GM23338 (cell line): ENCODE data around the gene PLXNC1. TPM values are rescaled to one million over a fixed set of nuclear protein-coding genes. Genes with fewer than 3 reads are reported as not detected.

Source experiments
- ATAC-seq: fragments of 200-7000 bp; cut with Tn5 transposase; 3 replicates; pipeline ENCODE4 v1.9.1; 2020
- DNase-seq: peaks from one replicate; pipeline ENCODE4 v3.0.0-alpha.2; 2015; ENCODE audit warnings: low spot score
- H2AFZ ChIP-seq: fragments of 200-600 bp; sonication (generic); 2 replicates; pipeline ENCODE4 v1.8.0; 2016; ENCODE audit warnings: antibody characterized with exemption, mild to moderate bottlenecking, moderate library complexity
- H3F3A ChIP-seq: fragments of 200-600 bp; sonication (generic); replicated peaks from 2 replicates; pipeline ENCODE4 v1.8.0; 2017; ENCODE audit warnings: antibody characterized with exemption, mixed run types, low read depth
- H3K27ac ChIP-seq: fragments of 200-600 bp; sonication (generic); 2 replicates; pipeline ENCODE4 v1.6.1; 2016; ENCODE audit warnings: low read depth
- H3K27me3 ChIP-seq: fragments of 200-600 bp; sonication (generic); 2 replicates; pipeline ENCODE4 v1.8.0; 2016; ENCODE audit warnings: mild to moderate bottlenecking, mixed run types, moderate library complexity; ENCODE audit not compliant: insufficient read depth
- H3K36me3 ChIP-seq: fragments of 200-600 bp; sonication (generic); 2 replicates; pipeline ENCODE4 v1.8.0; 2016; ENCODE audit warnings: mild to moderate bottlenecking; ENCODE audit not compliant: insufficient read depth
- H3K4me1 ChIP-seq: fragments of 200-600 bp; sonication (generic); 2 replicates; pipeline ENCODE4 v1.8.0; 2016; ENCODE audit warnings: mild to moderate bottlenecking, moderate library complexity; ENCODE audit not compliant: insufficient read depth
- H3K4me2 ChIP-seq: fragments of 200-600 bp; sonication (generic); 2 replicates; pipeline ENCODE4 v1.7.1; 2017; ENCODE audit warnings: mixed run types
- H3K4me3 ChIP-seq: fragments of 200-600 bp; sonication (generic); 2 replicates; pipeline ENCODE4 v1.6.1; 2016; ENCODE audit warnings: mixed run types
- H3K79me2 ChIP-seq: fragments of 200-600 bp; sonication (generic); replicated peaks from 2 replicates; pipeline ENCODE4 v1.8.0; 2017; ENCODE audit warnings: mild to moderate bottlenecking; ENCODE audit not compliant: insufficient read depth
- H3K9me2 ChIP-seq: fragments of 200-600 bp; sonication (generic); 2 replicates; pipeline ENCODE4 v1.8.0; 2017; ENCODE audit not compliant: insufficient read depth
- H4K20me1 ChIP-seq: fragments of 200-600 bp; sonication (generic); replicated peaks from 2 replicates; pipeline ENCODE4 v1.8.0; 2017; ENCODE audit warnings: mild to moderate bottlenecking; ENCODE audit not compliant: insufficient read depth
- H3K27ac Mint-ChIP-seq: 2 replicates; pipeline ENCODE4 v1.8.0; 2020; ENCODE audit warnings: inconsistent platforms, mild to moderate bottlenecking, moderate library complexity, mixed read lengths
- H3K27me3 Mint-ChIP-seq: 3 replicates; pipeline ENCODE4 v1.8.0; 2022; ENCODE audit warnings: low read depth, mild to moderate bottlenecking, moderate library complexity, mixed read lengths, inconsistent platforms; ENCODE audit not compliant: insufficient read depth, poor library complexity
- H3K36me3 Mint-ChIP-seq: 3 replicates; pipeline ENCODE4 v1.8.0; 2021; ENCODE audit warnings: low read depth, mild to moderate bottlenecking, inconsistent platforms, moderate library complexity, mixed read lengths
- H3K4me1 Mint-ChIP-seq: 3 replicates; pipeline ENCODE4 v1.8.0; 2020; ENCODE audit warnings: mild to moderate bottlenecking, inconsistent platforms, mixed read lengths
- H3K4me3 Mint-ChIP-seq: 3 replicates; pipeline ENCODE4 v1.8.0; 2021; ENCODE audit warnings: moderate library complexity, mild to moderate bottlenecking, inconsistent platforms, mixed read lengths
- H3K9me3 Mint-ChIP-seq: 3 replicates; pipeline ENCODE4 v1.8.0; 2020; ENCODE audit warnings: moderate library complexity, mild to moderate bottlenecking, inconsistent platforms, mixed read lengths
- POLR2AphosphoS5 ChIP-seq: IDR thresholded peaks from 2 replicates; pipeline ENCODE4 v1.6.1; 2016; ENCODE audit warnings: antibody characterized with exemption, low read depth
- polyA plus RNA-seq: library from polyadenylated mRNA; unstranded; fragments of >200 nt; fragmentation: Nextera tagmentation; extraction: Ambion mirVana; gene quantifications from 2 replicates; pipeline ENCODE4 v1.2.1, GENCODE V29; 2016
- total RNA-seq: library from RNA; depleted of rRNA; stranded (reverse); fragments of >200 nt; shearing (Covaris generic); gene quantifications from 2 replicates; pipeline ENCODE4 v1.2.3, GENCODE V29; 2014
- TF ChIP-seq, protein P1 (sequence below): fragments of 250-450 bp; sonication (Bioruptor Pico); IDR thresholded peaks from 2 replicates; pipeline ENCODE4 v1.5.0; 2020; ENCODE audit warnings: mild to moderate bottlenecking, moderate library complexity
- TF ChIP-seq, protein P2 (sequence below): IDR thresholded peaks from one replicate; pipeline ENCODE4 v1.6.1; 2018; ENCODE audit warnings: antibody characterized with exemption; ENCODE audit not compliant: unreplicated experiment

PLXNC1 gene
- total and polyA plus RNA-seq, 2 experiments from 2014 or later: 1.9 to 6.5 TPM

GRCh38 chr12:94284046-94284445 lies 135.7 kb downstream of the PLXNC1 start (continued):
- TF ChIP-seq, protein P1, sequence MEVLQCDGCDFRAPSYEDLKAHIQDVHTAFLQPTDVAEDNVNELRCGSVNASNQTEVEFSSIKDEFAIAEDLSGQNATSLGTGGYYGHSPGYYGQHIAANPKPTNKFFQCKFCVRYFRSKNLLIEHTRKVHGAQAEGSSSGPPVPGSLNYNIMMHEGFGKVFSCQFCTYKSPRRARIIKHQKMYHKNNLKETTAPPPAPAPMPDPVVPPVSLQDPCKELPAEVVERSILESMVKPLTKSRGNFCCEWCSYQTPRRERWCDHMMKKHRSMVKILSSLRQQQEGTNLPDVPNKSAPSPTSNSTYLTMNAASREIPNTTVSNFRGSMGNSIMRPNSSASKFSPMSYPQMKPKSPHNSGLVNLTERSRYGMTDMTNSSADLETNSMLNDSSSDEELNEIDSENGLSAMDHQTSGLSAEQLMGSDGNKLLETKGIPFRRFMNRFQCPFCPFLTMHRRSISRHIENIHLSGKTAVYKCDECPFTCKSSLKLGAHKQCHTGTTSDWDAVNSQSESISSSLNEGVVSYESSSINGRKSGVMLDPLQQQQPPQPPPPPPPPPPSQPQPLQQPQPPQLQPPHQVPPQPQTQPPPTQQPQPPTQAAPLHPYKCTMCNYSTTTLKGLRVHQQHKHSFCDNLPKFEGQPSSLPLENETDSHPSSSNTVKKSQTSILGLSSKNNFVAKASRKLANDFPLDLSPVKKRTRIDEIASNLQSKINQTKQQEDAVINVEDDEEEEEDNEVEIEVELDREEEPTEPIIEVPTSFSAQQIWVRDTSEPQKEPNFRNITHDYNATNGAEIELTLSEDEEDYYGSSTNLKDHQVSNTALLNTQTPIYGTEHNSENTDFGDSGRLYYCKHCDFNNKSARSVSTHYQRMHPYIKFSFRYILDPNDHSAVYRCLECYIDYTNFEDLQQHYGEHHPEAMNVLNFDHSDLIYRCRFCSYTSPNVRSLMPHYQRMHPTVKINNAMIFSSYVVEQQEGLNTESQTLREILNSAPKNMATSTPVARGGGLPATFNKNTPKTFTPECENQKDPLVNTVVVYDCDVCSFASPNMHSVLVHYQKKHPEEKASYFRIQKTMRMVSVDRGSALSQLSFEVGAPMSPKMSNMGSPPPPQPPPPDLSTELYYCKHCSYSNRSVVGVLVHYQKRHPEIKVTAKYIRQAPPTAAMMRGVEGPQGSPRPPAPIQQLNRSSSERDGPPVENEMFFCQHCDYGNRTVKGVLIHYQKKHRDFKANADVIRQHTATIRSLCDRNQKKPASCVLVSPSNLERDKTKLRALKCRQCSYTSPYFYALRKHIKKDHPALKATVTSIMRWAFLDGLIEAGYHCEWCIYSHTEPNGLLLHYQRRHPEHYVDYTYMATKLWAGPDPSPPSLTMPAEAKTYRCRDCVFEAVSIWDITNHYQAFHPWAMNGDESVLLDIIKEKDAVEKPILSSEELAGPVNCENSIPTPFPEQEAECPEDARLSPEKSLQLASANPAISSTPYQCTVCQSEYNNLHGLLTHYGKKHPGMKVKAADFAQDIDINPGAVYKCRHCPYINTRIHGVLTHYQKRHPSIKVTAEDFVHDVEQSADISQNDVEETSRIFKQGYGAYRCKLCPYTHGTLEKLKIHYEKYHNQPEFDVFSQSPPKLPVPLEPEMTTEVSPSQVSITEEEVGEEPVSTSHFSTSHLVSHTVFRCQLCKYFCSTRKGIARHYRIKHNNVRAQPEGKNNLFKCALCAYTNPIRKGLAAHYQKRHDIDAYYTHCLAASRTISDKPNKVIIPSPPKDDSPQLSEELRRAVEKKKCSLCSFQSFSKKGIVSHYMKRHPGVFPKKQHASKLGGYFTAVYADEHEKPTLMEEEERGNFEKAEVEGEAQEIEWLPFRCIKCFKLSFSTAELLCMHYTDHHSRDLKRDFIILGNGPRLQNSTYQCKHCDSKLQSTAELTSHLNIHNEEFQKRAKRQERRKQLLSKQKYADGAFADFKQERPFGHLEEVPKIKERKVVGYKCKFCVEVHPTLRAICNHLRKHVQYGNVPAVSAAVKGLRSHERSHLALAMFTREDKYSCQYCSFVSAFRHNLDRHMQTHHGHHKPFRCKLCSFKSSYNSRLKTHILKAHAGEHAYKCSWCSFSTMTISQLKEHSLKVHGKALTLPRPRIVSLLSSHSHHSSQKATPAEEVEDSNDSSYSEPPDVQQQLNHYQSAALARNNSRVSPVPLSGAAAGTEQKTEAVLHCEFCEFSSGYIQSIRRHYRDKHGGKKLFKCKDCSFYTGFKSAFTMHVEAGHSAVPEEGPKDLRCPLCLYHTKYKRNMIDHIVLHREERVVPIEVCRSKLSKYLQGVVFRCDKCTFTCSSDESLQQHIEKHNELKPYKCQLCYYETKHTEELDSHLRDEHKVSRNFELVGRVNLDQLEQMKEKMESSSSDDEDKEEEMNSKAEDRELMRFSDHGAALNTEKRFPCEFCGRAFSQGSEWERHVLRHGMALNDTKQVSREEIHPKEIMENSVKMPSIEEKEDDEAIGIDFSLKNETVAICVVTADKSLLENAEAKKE (CRISPR knock-in tag): no peak
- no peak for TF ChIP-seq POLR2AphosphoS5

- Histone ChIP-seq H3K79me2 (no peaks in the 10 kb centered on the region), H3K27ac (no peak overlapping the region), H2AFZ (no peak overlapping the region), H3F3A (no peaks in the 10 kb centered on the region), H3K36me3 (no peaks in the 10 kb centered on the region), H3K27me3 (no peaks in the 10 kb centered on the region), H3K9me2 (no peaks in the 10 kb centered on the region), H4K20me1 (no peaks in the 10 kb centered on the region), H3K4me3 (no peak overlapping the region), H3K4me2 (no peak overlapping the region), H3K4me1 (peaks cover 26% of the 10 kb centered on the region)
- Mint-ChIP-seq H3K36me3 (no peaks in the 10 kb centered on the region), H3K9me3 (no peaks in the 10 kb centered on the region), H3K27ac (no peak overlapping the region), H3K4me3 (no peak overlapping the region), H3K4me1 (peaks cover 45% of the 10 kb centered on the region), H3K27me3 (peaks cover 9% of the 10 kb centered on the region)
- DNase-seq (no peak), ATAC-seq (no peak)
- TF ChIP-seq, protein P2, sequence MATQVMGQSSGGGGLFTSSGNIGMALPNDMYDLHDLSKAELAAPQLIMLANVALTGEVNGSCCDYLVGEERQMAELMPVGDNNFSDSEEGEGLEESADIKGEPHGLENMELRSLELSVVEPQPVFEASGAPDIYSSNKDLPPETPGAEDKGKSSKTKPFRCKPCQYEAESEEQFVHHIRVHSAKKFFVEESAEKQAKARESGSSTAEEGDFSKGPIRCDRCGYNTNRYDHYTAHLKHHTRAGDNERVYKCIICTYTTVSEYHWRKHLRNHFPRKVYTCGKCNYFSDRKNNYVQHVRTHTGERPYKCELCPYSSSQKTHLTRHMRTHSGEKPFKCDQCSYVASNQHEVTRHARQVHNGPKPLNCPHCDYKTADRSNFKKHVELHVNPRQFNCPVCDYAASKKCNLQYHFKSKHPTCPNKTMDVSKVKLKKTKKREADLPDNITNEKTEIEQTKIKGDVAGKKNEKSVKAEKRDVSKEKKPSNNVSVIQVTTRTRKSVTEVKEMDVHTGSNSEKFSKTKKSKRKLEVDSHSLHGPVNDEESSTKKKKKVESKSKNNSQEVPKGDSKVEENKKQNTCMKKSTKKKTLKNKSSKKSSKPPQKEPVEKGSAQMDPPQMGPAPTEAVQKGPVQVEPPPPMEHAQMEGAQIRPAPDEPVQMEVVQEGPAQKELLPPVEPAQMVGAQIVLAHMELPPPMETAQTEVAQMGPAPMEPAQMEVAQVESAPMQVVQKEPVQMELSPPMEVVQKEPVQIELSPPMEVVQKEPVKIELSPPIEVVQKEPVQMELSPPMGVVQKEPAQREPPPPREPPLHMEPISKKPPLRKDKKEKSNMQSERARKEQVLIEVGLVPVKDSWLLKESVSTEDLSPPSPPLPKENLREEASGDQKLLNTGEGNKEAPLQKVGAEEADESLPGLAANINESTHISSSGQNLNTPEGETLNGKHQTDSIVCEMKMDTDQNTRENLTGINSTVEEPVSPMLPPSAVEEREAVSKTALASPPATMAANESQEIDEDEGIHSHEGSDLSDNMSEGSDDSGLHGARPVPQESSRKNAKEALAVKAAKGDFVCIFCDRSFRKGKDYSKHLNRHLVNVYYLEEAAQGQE: peak; percentile 8
- TF ChIP-seq POLR2AphosphoS5: no peak
These were observed 136.5 kb downstream of the PLXNC1 start for GRCh38 chr12:94284859-94285258.
